ENCODE results near the gene F8A1.
"Not testable (repeated sequence)": the region's sequence is repeated elsewhere in the genome, so short reads cannot be mapped to it uniquely, and the experiment has no call there.

Gene F8A1

GRCh38 chrX:154886069-154886788, at the start of gene F8A1:
Gene F8A1, plus strand, starts transcription at chrX:154886355. Its CDS starts 20 bp downstream, at chrX:154886375.
- peak; percentile 8 for DNase-seq (ENCODE audit: low read depth)

GRCh38 chrX:154840856-154841255, 45.3 kb upstream of the F8A1 start:
- DNase-seq (ENCODE audit: low read depth), result no peak

GRCh38 chrX:154850957-154851611, 35.1 kb upstream of the F8A1 start:
- no peak for DNase-seq (ENCODE audit: low read depth)

- DNase-seq (ENCODE audit: low read depth), result no peak
These were observed 30.9 kb upstream of the F8A1 start for GRCh38 chrX:154855256-154855655.

GRCh38 chrX:154868522-154868921, 17.6 kb upstream of the F8A1 start:
- not testable (repeated sequence) for DNase-seq (ENCODE audit: low read depth)

GRCh38 chrX:154873329-154873728, 12.8 kb upstream of the F8A1 start:
- DNase-seq (ENCODE audit: low read depth), result no peak

- DNase-seq (ENCODE audit: low read depth), result not testable (repeated sequence)
These were observed 2.1 kb upstream of the F8A1 start for GRCh38 chrX:154884069-154884468.

- DNase-seq (ENCODE audit: low read depth), result not testable (repeated sequence)
These were observed 1.1 kb upstream of the F8A1 start for GRCh38 chrX:154885057-154885456.

GRCh38 chrX:154885549-154885948, 606 bp upstream of the F8A1 start:
- not testable (repeated sequence) for DNase-seq (ENCODE audit: low read depth)

GRCh38 chrX:154886789-154887221, 650 bp downstream of the F8A1 start:
- DNase-seq (ENCODE audit: low read depth), result not testable (repeated sequence)

GRCh38 chrX:154890990-154891639, 5.0 kb downstream of the F8A1 start:
- no peak for DNase-seq (ENCODE audit: low read depth)

- no peak for DNase-seq (ENCODE audit: low read depth)
These were observed 6.1 kb downstream of the F8A1 start for GRCh38 chrX:154892296-154892695.

GRCh38 chrX:154900323-154900722, 14.2 kb downstream of the F8A1 start:
- no peak for DNase-seq (ENCODE audit: low read depth)

GRCh38 chrX:154902408-154902807, 16.3 kb downstream of the F8A1 start:
- no peak for DNase-seq (ENCODE audit: low read depth)

- no peak for DNase-seq (ENCODE audit: low read depth)
These were observed 22.7 kb downstream of the F8A1 start for GRCh38 chrX:154908821-154909220.

GRCh38 chrX:154910048-154910447, 23.9 kb downstream of the F8A1 start:
- DNase-seq (ENCODE audit: low read depth), result not testable (repeated sequence)

GRCh38 chrX:154910528-154910927, 24.4 kb downstream of the F8A1 start:
- not testable (repeated sequence) for DNase-seq (ENCODE audit: low read depth)

GRCh38 chrX:154914052-154914451, 27.9 kb downstream of the F8A1 start:
- no peak for DNase-seq (ENCODE audit: low read depth)

- no peak for DNase-seq (ENCODE audit: low read depth)
These were observed 31.9 kb downstream of the F8A1 start for GRCh38 chrX:154918060-154918483.

GRCh38 chrX:154924771-154925170, 38.6 kb downstream of the F8A1 start:
- not testable (repeated sequence) for DNase-seq (ENCODE audit: low read depth)

All from stimulated activated CD8-positive, alpha-beta memory T cell treated with anti-CD3 and anti-CD28 coated beads, Interleukin-15, amount 100 ng/mL, for 24 hours (primary cell).